Keratinocyte (primary cell): ENCODE measurements around the gene EN2.

Experiments
- EZH2 ChIP-seq: IDR thresholded peaks from one replicate; pipeline ENCODE4 v1.6.1; 2012; ENCODE audit warnings: inconsistent platforms, mild to moderate bottlenecking, low read length, moderate library complexity
- TF ChIP-seq, protein P1 (sequence below), 3 experiments: IDR thresholded peaks in 1 of 3; conservative IDR thresholded peaks in 1 of 3; optimal IDR thresholded peaks in 1 of 3; 2 replicates in 2 of 3; 3 replicates in 1 of 3; pipeline versions ENCODE3 to v1.5.1; 2011; ENCODE audit warnings: low read length in 3 of 3, mild to moderate bottlenecking in 3 of 3, moderate library complexity in 2 of 3, control low read depth in 1 of 3, inconsistent platforms in 1 of 3; ENCODE audit not compliant: insufficient read depth in 2 of 3; ENCODE audit errors: extremely low read depth in 1 of 3

GRCh38 chr7:155444746-155445145, 13.2 kb upstream of the EN2 start:
- TF ChIP-seq EZH2: no peak
- TF ChIP-seq, protein P1, sequence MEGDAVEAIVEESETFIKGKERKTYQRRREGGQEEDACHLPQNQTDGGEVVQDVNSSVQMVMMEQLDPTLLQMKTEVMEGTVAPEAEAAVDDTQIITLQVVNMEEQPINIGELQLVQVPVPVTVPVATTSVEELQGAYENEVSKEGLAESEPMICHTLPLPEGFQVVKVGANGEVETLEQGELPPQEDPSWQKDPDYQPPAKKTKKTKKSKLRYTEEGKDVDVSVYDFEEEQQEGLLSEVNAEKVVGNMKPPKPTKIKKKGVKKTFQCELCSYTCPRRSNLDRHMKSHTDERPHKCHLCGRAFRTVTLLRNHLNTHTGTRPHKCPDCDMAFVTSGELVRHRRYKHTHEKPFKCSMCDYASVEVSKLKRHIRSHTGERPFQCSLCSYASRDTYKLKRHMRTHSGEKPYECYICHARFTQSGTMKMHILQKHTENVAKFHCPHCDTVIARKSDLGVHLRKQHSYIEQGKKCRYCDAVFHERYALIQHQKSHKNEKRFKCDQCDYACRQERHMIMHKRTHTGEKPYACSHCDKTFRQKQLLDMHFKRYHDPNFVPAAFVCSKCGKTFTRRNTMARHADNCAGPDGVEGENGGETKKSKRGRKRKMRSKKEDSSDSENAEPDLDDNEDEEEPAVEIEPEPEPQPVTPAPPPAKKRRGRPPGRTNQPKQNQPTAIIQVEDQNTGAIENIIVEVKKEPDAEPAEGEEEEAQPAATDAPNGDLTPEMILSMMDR (optimal IDR thresholded peaks at IDR 0.05 in 1 of 3, IDR thresholded peaks at IDR 0.05 in 1 of 3, conservative IDR thresholded peaks at IDR 0.05 in 1 of 3; ENCODE audit: extremely low read depth in 1 of 3, insufficient read depth in 2 of 3, low read length in 3 of 3): no peak
